Left renal pelvis (tissue), 4 donors: ENCODE data around the gene KIAA1217. TPM values are rescaled to one million over a fixed set of nuclear protein-coding genes. Genes with fewer than 3 reads are reported as not detected.

ENCODE experiments used
- DNase-seq, 4 donors: peaks; one replicate each; pipeline ENCODE4 v3.0.0-alpha.2; 2013; ENCODE audit warnings: low read depth in 4 of 4, low spot score in 3 of 4
- polyA plus RNA-seq, 4 donors: library from polyadenylated mRNA; unstranded; fragments of 120-200 nt; gene quantifications; one replicate each; pipeline ENCODE4 v1.2.1, GENCODE V29; 2013; ENCODE audit not compliant: insufficient read length in 4 of 4

Gene KIAA1217, protein sequence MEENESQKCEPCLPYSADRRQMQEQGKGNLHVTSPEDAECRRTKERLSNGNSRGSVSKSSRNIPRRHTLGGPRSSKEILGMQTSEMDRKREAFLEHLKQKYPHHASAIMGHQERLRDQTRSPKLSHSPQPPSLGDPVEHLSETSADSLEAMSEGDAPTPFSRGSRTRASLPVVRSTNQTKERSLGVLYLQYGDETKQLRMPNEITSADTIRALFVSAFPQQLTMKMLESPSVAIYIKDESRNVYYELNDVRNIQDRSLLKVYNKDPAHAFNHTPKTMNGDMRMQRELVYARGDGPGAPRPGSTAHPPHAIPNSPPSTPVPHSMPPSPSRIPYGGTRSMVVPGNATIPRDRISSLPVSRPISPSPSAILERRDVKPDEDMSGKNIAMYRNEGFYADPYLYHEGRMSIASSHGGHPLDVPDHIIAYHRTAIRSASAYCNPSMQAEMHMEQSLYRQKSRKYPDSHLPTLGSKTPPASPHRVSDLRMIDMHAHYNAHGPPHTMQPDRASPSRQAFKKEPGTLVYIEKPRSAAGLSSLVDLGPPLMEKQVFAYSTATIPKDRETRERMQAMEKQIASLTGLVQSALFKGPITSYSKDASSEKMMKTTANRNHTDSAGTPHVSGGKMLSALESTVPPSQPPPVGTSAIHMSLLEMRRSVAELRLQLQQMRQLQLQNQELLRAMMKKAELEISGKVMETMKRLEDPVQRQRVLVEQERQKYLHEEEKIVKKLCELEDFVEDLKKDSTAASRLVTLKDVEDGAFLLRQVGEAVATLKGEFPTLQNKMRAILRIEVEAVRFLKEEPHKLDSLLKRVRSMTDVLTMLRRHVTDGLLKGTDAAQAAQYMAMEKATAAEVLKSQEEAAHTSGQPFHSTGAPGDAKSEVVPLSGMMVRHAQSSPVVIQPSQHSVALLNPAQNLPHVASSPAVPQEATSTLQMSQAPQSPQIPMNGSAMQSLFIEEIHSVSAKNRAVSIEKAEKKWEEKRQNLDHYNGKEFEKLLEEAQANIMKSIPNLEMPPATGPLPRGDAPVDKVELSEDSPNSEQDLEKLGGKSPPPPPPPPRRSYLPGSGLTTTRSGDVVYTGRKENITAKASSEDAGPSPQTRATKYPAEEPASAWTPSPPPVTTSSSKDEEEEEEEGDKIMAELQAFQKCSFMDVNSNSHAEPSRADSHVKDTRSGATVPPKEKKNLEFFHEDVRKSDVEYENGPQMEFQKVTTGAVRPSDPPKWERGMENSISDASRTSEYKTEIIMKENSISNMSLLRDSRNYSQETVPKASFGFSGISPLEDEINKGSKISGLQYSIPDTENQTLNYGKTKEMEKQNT (N-terminal part only)
- 100 to 1,000 TPM in 1 of 4 donors, 10 to 100 TPM in 3; 84.5 to 137 (median 92.3) TPM for polyA plus RNA-seq

- DNase-seq = peak; percentile 39 to 61 (median 48)
These were observed at the start of gene KIAA1217 for GRCh38 chr10:24208661-24209431. KIAA1217 (plus strand) TSS chr10:24209138; CDS start chr10:24209194, 56 bp downstream.

- no peak for DNase-seq
These were observed 46.5 kb upstream of the KIAA1217 start for GRCh38 chr10:24162206-24162985.

- DNase-seq = no peak
These were observed 45.5 kb upstream of the KIAA1217 start for GRCh38 chr10:24163485-24163884.

DNA sequence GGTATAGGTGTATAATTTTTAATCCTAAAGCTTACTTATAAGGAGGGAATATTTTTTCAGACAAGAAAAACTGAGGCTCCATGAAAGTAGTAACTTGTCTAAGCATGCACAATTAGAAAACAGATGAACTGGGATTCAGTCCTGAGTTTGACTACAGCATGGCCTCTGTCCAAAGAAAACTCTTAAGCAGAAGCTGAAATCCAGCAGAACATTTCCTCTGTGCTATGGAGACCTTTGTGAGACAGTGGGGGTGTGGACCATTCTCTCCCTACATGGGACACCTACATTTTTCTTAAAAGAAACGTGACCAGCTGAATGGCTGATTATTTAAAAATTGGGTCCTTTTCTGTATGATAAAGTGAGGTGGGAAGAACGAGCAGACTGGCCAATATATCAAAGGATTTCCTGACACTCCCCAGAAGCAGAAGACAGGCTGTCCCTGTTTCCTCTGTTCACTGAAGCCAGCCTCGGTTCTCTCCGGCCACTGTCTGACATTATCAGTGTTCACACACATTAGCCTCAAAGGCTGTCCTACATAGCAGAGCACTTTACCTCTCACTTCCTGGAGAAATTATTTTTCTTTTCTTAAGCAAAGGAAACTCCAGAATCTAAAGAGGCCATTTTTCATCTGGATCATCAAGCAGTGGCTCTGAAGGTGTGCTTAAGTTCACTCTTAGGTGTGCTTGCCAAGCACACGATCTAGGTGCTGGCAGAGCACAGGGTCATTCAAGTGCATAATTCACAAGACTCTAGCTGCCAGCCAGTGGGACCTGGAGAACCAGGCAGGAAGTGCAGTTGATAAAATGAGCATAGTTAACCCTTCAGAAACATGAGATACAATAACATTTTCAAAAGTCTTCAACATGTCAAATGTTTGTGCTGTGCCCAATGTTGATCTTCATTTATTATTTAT lies 40.4 kb upstream of the KIAA1217 start:
- no peak for DNase-seq

GRCh38 chr10:24170199-24170598 lies 38.7 kb upstream of the KIAA1217 start:
- DNase-seq = no peak

- no peak for DNase-seq
These were observed 36.0 kb upstream of the KIAA1217 start for GRCh38 chr10:24172909-24173308.

GRCh38 chr10:24174014-24174413 lies 34.9 kb upstream of the KIAA1217 start:
- no peak for DNase-seq

GRCh38 chr10:24176658-24177057 lies 32.3 kb upstream of the KIAA1217 start:
- no peak for DNase-seq

- DNase-seq = no peak
These were observed 31.3 kb upstream of the KIAA1217 start for GRCh38 chr10:24177636-24178035.

DNA sequence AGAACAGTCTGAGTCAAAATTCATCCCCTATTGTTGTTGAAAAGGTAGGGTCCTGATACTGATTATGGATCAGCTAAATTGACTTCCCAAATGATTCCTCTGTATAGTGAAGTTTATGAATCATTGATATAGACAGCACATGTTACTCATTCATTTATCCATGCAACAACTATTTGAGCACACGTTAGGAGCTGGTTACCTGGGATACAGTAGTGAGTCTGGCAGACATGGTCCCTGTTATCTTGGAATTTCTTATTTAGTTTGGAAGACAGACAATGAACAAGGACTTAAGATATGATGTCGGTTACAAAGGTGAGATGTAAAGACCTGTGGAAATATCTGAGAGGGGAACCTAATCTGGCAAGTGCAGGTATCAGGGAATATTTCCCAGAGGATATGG lies 28.0 kb upstream of the KIAA1217 start:
- no peak for DNase-seq

GRCh38 chr10:24184455-24184854 lies 24.5 kb upstream of the KIAA1217 start:
- DNase-seq = no peak

- no peak for DNase-seq
These were observed 15.6 kb upstream of the KIAA1217 start for GRCh38 chr10:24193330-24193729.

DNA sequence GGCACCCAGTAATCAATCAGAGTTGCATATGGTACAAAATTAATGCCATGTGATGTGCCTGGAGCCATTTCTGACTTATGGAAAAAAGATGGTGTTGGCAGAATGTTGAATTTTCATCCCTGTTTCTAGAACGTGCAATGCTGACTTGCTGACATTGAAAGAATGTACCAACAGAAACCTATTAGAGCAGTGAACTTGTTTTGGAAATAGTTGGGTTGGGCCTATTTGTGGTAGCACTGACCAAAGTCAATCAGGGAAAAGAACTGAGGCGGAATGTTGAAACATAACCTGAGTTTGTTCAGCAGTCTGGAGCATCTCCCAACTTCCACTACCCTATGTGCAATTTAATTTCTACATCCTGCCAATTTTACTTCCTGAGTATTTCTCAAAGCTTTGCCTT lies 11.7 kb upstream of the KIAA1217 start:
- DNase-seq = no peak

GRCh38 chr10:24201503-24202180 lies 7.3 kb upstream of the KIAA1217 start:
- DNase-seq = no peak

DNA sequence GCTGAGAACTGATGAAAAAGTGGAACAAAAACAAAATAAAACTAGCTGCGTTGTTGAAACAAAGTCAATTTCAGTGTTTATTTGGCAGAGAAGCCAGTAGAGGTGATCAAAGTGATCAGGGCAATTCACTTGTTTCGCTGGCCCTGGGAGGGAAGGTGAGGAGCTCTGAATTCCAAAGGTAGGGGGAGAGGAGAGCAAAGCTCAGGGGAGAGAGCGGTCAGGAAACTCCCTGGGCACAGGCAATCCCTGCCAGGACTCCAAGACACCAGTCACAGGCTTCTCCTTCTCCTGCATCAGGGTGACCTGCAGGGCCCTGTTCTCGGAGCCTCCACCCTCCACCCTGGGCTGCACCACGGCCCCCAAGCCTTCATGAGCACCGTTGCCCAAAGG lies 6.8 kb upstream of the KIAA1217 start:
- DNase-seq = peak in 2 of 4 donors; percentile 32 to 40

DNA sequence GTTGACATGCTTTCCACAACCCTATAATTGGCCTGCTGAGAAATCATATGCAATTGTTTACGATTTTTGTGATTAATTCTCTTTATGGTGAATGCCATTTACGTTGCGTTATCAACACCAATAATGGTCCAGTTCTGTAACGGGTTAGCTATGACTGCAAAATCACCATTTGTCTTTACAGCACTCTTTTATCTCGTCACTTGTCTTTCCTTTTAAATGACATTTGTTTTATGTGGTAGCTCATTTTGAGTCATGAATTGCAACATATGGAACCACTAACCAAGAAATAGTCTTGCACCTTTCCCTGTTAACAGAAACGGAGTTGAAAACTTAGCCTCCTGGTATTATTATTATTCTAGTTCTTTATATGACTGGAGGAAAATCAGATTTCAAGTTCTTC lies 3.1 kb upstream of the KIAA1217 start:
- DNase-seq = no peak

DNA sequence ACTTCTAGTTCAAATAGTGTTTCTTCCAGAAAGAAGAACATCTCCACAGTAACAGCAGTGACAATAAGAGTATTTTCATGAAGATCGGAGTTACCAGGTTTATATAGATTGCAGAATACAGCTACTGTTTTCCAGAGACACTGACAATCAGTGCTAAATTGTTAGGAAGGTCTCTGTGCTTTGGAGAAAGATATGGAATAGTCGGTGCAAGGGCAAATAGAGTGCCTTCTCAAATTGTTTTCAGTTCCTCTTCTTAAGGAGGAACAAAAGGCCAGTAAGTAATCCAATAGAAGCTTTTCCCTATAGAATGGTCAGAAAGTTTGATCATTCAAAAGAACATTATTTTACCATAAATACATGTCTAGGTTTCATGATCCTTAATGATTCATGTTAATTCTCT lies 2.6 kb upstream of the KIAA1217 start:
- DNase-seq = no peak
